ENCODE measurements around the gene FGD6. TPM values are rescaled to one million over a fixed set of nuclear protein-coding genes. Genes with fewer than 3 reads are reported as not detected.

FGD6 gene
- total and polyA plus RNA-seq, 2 experiments from 2014 or later = 12.9 to 32.4 TPM

DNA sequence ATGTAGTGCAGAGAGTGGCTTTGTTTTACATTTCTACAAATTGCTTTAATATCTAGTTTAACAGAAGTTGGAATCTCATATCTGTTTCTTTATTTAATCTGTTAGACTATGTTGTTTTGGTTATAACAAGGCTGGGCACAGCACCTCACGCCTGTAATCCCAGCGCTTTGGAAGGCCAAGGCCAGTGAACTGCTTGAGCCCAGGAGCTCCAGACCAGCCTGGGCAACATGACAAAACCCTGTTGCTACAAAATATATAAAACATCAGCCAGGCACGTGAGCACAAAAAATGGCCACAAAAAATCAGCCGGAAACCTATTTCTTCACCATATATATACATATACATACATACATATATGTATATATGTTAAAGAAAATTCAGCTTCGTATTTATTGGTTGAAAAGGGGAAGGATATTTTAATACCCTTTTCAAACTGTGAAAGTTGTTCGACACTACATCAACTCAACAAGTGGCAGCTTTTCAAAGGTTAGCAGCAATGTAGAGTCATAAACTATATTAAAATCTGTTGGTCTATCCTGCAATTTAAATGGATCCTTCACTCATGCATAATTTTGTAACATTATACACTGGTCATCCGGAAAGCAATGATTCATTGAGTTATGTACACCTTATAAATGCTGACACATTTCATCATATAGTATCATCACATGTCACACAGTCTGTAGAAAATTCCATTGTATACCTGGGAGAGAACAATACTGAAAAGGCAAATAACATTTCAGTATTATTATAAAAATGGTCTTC, 151.0 kb downstream of the FGD6 start:
- Mint-ChIP-seq H3K4me3 (no peak overlapping the region), H3K27ac (no peak overlapping the region), H3K27me3 (ENCODE audit: insufficient read depth, low read depth, poor library complexity) (no peaks in the 10 kb centered on the region), H3K9me3 (no peaks in the 10 kb centered on the region), H3K4me1 (no peaks in the 10 kb centered on the region), H3K36me3 (ENCODE audit: low read depth) (peaks cover 40% of the 10 kb centered on the region)
- DNase-seq (ENCODE audit: low spot score) (no peak), ATAC-seq (no peak)
- no peaks in the 10 kb centered on the region for H3F3A ChIP-seq (replicated peaks; ENCODE audit: low read depth)
- H3K79me2 ChIP-seq (replicated peaks; ENCODE audit: insufficient read depth) = peaks cover 54% of the 10 kb centered on the region
- no peak overlapping the region for H3K4me2 ChIP-seq
- H2AFZ ChIP-seq = no peak overlapping the region
- H3K27me3 ChIP-seq (ENCODE audit: insufficient read depth) = no peaks in the 10 kb centered on the region
- H3K4me3 ChIP-seq = no peak overlapping the region
- no peak overlapping the region for H3K27ac ChIP-seq (ENCODE audit: low read depth)
- H3K36me3 ChIP-seq (ENCODE audit: insufficient read depth) = peaks cover 31% of the 10 kb centered on the region; the same call in 1 of the 2 replicates
- H3K9me2 ChIP-seq (ENCODE audit: insufficient read depth) = no peaks in the 10 kb centered on the region
- TF ChIP-seq ZNF114 (CRISPR knock-in tag; IDR thresholded peaks at IDR 0.05) = no peak
- no peak for TF ChIP-seq JUNB (IDR thresholded peaks at IDR 0.05; ENCODE audit: unreplicated experiment)
- TF ChIP-seq NANOG (IDR thresholded peaks at IDR 0.05; ENCODE audit: borderline replicate concordance) = no peak
- no peak for TF ChIP-seq EZH2 (IDR thresholded peaks at IDR 0.05; ENCODE audit: low read depth, unreplicated experiment)
- no peak for TF ChIP-seq EZH2phosphoT487 (IDR thresholded peaks at IDR 0.05; ENCODE audit: unreplicated experiment)
- TF ChIP-seq ZNF331 (CRISPR knock-in tag; IDR thresholded peaks at IDR 0.05; ENCODE audit: low read depth) = no peak
- TF ChIP-seq, protein P1, sequence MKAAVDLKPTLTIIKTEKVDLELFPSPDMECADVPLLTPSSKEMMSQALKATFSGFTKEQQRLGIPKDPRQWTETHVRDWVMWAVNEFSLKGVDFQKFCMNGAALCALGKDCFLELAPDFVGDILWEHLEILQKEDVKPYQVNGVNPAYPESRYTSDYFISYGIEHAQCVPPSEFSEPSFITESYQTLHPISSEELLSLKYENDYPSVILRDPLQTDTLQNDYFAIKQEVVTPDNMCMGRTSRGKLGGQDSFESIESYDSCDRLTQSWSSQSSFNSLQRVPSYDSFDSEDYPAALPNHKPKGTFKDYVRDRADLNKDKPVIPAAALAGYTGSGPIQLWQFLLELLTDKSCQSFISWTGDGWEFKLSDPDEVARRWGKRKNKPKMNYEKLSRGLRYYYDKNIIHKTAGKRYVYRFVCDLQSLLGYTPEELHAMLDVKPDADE (IDR thresholded peaks at IDR 0.05) = no peak
- TF ChIP-seq, protein P2, sequence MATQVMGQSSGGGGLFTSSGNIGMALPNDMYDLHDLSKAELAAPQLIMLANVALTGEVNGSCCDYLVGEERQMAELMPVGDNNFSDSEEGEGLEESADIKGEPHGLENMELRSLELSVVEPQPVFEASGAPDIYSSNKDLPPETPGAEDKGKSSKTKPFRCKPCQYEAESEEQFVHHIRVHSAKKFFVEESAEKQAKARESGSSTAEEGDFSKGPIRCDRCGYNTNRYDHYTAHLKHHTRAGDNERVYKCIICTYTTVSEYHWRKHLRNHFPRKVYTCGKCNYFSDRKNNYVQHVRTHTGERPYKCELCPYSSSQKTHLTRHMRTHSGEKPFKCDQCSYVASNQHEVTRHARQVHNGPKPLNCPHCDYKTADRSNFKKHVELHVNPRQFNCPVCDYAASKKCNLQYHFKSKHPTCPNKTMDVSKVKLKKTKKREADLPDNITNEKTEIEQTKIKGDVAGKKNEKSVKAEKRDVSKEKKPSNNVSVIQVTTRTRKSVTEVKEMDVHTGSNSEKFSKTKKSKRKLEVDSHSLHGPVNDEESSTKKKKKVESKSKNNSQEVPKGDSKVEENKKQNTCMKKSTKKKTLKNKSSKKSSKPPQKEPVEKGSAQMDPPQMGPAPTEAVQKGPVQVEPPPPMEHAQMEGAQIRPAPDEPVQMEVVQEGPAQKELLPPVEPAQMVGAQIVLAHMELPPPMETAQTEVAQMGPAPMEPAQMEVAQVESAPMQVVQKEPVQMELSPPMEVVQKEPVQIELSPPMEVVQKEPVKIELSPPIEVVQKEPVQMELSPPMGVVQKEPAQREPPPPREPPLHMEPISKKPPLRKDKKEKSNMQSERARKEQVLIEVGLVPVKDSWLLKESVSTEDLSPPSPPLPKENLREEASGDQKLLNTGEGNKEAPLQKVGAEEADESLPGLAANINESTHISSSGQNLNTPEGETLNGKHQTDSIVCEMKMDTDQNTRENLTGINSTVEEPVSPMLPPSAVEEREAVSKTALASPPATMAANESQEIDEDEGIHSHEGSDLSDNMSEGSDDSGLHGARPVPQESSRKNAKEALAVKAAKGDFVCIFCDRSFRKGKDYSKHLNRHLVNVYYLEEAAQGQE (IDR thresholded peaks at IDR 0.05; ENCODE audit: unreplicated experiment) = no peak
- TF ChIP-seq, protein P3, sequence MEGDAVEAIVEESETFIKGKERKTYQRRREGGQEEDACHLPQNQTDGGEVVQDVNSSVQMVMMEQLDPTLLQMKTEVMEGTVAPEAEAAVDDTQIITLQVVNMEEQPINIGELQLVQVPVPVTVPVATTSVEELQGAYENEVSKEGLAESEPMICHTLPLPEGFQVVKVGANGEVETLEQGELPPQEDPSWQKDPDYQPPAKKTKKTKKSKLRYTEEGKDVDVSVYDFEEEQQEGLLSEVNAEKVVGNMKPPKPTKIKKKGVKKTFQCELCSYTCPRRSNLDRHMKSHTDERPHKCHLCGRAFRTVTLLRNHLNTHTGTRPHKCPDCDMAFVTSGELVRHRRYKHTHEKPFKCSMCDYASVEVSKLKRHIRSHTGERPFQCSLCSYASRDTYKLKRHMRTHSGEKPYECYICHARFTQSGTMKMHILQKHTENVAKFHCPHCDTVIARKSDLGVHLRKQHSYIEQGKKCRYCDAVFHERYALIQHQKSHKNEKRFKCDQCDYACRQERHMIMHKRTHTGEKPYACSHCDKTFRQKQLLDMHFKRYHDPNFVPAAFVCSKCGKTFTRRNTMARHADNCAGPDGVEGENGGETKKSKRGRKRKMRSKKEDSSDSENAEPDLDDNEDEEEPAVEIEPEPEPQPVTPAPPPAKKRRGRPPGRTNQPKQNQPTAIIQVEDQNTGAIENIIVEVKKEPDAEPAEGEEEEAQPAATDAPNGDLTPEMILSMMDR (conservative IDR thresholded peaks at IDR 0.05; ENCODE audit: low read depth in 2 of 2) = no peak
- no peak for TF ChIP-seq STAT1 (IDR thresholded peaks at IDR 0.05; ENCODE audit: unreplicated experiment)
- TF ChIP-seq POLR2AphosphoS5 (IDR thresholded peaks at IDR 0.05; ENCODE audit: low read depth) = no peak
- TF ChIP-seq, protein P4, sequence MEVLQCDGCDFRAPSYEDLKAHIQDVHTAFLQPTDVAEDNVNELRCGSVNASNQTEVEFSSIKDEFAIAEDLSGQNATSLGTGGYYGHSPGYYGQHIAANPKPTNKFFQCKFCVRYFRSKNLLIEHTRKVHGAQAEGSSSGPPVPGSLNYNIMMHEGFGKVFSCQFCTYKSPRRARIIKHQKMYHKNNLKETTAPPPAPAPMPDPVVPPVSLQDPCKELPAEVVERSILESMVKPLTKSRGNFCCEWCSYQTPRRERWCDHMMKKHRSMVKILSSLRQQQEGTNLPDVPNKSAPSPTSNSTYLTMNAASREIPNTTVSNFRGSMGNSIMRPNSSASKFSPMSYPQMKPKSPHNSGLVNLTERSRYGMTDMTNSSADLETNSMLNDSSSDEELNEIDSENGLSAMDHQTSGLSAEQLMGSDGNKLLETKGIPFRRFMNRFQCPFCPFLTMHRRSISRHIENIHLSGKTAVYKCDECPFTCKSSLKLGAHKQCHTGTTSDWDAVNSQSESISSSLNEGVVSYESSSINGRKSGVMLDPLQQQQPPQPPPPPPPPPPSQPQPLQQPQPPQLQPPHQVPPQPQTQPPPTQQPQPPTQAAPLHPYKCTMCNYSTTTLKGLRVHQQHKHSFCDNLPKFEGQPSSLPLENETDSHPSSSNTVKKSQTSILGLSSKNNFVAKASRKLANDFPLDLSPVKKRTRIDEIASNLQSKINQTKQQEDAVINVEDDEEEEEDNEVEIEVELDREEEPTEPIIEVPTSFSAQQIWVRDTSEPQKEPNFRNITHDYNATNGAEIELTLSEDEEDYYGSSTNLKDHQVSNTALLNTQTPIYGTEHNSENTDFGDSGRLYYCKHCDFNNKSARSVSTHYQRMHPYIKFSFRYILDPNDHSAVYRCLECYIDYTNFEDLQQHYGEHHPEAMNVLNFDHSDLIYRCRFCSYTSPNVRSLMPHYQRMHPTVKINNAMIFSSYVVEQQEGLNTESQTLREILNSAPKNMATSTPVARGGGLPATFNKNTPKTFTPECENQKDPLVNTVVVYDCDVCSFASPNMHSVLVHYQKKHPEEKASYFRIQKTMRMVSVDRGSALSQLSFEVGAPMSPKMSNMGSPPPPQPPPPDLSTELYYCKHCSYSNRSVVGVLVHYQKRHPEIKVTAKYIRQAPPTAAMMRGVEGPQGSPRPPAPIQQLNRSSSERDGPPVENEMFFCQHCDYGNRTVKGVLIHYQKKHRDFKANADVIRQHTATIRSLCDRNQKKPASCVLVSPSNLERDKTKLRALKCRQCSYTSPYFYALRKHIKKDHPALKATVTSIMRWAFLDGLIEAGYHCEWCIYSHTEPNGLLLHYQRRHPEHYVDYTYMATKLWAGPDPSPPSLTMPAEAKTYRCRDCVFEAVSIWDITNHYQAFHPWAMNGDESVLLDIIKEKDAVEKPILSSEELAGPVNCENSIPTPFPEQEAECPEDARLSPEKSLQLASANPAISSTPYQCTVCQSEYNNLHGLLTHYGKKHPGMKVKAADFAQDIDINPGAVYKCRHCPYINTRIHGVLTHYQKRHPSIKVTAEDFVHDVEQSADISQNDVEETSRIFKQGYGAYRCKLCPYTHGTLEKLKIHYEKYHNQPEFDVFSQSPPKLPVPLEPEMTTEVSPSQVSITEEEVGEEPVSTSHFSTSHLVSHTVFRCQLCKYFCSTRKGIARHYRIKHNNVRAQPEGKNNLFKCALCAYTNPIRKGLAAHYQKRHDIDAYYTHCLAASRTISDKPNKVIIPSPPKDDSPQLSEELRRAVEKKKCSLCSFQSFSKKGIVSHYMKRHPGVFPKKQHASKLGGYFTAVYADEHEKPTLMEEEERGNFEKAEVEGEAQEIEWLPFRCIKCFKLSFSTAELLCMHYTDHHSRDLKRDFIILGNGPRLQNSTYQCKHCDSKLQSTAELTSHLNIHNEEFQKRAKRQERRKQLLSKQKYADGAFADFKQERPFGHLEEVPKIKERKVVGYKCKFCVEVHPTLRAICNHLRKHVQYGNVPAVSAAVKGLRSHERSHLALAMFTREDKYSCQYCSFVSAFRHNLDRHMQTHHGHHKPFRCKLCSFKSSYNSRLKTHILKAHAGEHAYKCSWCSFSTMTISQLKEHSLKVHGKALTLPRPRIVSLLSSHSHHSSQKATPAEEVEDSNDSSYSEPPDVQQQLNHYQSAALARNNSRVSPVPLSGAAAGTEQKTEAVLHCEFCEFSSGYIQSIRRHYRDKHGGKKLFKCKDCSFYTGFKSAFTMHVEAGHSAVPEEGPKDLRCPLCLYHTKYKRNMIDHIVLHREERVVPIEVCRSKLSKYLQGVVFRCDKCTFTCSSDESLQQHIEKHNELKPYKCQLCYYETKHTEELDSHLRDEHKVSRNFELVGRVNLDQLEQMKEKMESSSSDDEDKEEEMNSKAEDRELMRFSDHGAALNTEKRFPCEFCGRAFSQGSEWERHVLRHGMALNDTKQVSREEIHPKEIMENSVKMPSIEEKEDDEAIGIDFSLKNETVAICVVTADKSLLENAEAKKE (CRISPR knock-in tag; IDR thresholded peaks at IDR 0.05) = no peak
- TF ChIP-seq CREB1 (CRISPR knock-in tag; IDR thresholded peaks at IDR 0.05; ENCODE audit: low read depth) = no peak
- H4K20me1 ChIP-seq (replicated peaks; ENCODE audit: insufficient read depth) = peaks cover 19% of the 10 kb centered on the region
- H3K4me1 ChIP-seq (ENCODE audit: insufficient read depth) = no peaks in the 10 kb centered on the region
